Upper lobe of left lung (tissue), 6 donors: ENCODE results near the gene PTPRN2. TPM values are rescaled to one million over a fixed set of nuclear protein-coding genes. Genes with fewer than 3 reads are reported as not detected.
A peak's percentile ranks its signal among the peaks of the same experiment; 100 is the strongest.

ENCODE experiments used
- ATAC-seq, 2 donors: fragments of 200-7000 bp; cut with Tn5 transposase; one replicate each; pipeline ENCODE4 v1.9.1; 2022; ENCODE audit warnings: mild to moderate bottlenecking in 2 of 2, moderate library complexity in 2 of 2; ENCODE audit not compliant: low FRiP score in 2 of 2
- DNase-seq, 2 donors: peaks; one replicate each; pipeline ENCODE4 v3.0.0-alpha.2; 2019 to 2020
- H3K27ac ChIP-seq, 4 donors: fragments of 200-600 bp; sonication (generic); one replicate each; pipeline ENCODE4 v1.5.1; 2016 to 2019
- H3K27me3 ChIP-seq, 4 donors: fragments of 200-600 bp; sonication (generic); one replicate each; pipeline ENCODE4 v1.5.1; 2017 to 2019
- H3K36me3 ChIP-seq, 4 donors: fragments of 200-600 bp; sonication (generic); one replicate each; pipeline ENCODE4 v1.5.1; 2016 to 2019
- H3K4me1 ChIP-seq, 4 donors: fragments of 200-600 bp; sonication (generic); one replicate each; pipeline ENCODE4 v1.5.1; 2018 to 2019
- H3K4me3 ChIP-seq, 4 donors: fragments of 200-600 bp; sonication (generic); one replicate each; pipeline ENCODE4 v1.5.1; 2017 to 2019; ENCODE audit warnings: mild to moderate bottlenecking in 2 of 4, moderate library complexity in 1 of 4
- H3K9me3 ChIP-seq, 4 donors: fragments of 200-600 bp; sonication (generic); one replicate each; pipeline ENCODE4 v1.5.1; 2018 to 2019
- CTCF ChIP-seq, 6 experiments: fragments of 450-650 bp in 4 of 6; fragments of 200-600 bp in 2 of 6; sonication (generic) in 2 of 6; IDR thresholded peaks; one replicate each; pipeline ENCODE4 v1.5.1; 2016 to 2019; ENCODE audit warnings: antibody characterized with exemption in 6 of 6
- EP300 ChIP-seq, 4 donors: sonication (generic); formaldehyde crosslinking; IDR thresholded peaks; one replicate each; pipeline ENCODE4 v1.5.1; 2017; ENCODE audit warnings: antibody characterized with exemption in 4 of 4, control low read depth in 2 of 4
- POLR2A ChIP-seq, 4 donors: fragments of 450-650 bp; IDR thresholded peaks; one replicate each; pipeline ENCODE4 v1.5.1; 2016 to 2017; ENCODE audit warnings: antibody characterized with exemption in 4 of 4, mild to moderate bottlenecking in 2 of 4
- POLR2AphosphoS5 ChIP-seq, 2 donors: sonication (generic); formaldehyde crosslinking; IDR thresholded peaks; one replicate each; pipeline ENCODE4 v1.5.1; 2017; ENCODE audit warnings: antibody characterized with exemption in 2 of 2
- WGBS, 2 donors: methylation state at CpG; one replicate each; pipeline ENCODE4 v1.1.5; 2017 to 2018; 5-methylcytosine and 5-hydroxymethylcytosine counted together
- total RNA-seq, 6 donors: library from RNA; depleted of rRNA in 4 of 6; stranded (reverse); fragments of >200 nt in 4 of 6; gene quantifications; one replicate each; pipeline versions ENCODE4 v1.1.0 to v1.2.1, GENCODE V29; 2016 to 2021
- donor health status: DM: no; HTN: no; CAD: no; lungs with moderate emphysema.
- donor health status: DM: no; HTN: yes; CAD: no; lungs with severe emphysema.

The PTPRN2 gene
- total RNA-seq, 6 donors from 2014 or later, result 3.3 to 7.9 (median 5.2) TPM

GRCh38 chr7:158467562-158467961 lies 120.1 kb downstream of the PTPRN2 start:
- Histone ChIP-seq H3K27me3 (no peaks in the 10 kb centered on the region), H3K4me1 (no peaks in the 10 kb centered on the region), H3K9me3 (no peaks in the 10 kb centered on the region), H3K4me3 (no peak overlapping the region), H3K27ac (no peak overlapping the region), H3K36me3 (no peaks in the 10 kb centered on the region)
- TF ChIP-seq POLR2AphosphoS5 (IDR thresholded peaks at IDR 0.05), result no peak
- TF ChIP-seq EP300 (IDR thresholded peaks at IDR 0.05), result no peak
- TF ChIP-seq CTCF (IDR thresholded peaks at IDR 0.05), result no peak
- TF ChIP-seq POLR2A (IDR thresholded peaks at IDR 0.05), result no peak
- no peak for ATAC-seq
- DNase-seq, result no peak
- 66 to 74% methylated on average over 6 to 7 of the region's 7 CpGs for WGBS, 2 donors

DNA sequence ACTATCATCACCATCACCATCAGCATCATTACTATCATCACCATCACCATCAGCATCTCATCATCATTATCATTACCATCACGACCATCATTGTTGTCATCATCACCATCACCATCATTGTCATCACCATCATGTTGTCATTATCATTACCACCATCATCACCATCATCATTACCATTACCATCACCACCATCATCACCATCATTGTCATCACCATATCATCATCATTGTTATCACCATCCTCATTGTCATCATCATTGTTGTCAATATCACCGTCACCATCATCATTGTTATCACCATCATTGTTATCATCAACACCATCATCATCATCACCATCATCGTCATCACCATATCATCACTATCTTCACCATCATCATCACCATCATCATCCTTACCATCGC lies 124.3 kb downstream of the PTPRN2 start:
- no peak for DNase-seq
- Histone ChIP-seq H3K27me3 (no peaks in the 10 kb centered on the region), H3K9me3 (no peaks in the 10 kb centered on the region), H3K4me1 (no peaks in the 10 kb centered on the region), H3K4me3 (no peak overlapping the region), H3K36me3 (no peaks in the 10 kb centered on the region), H3K27ac (no peak overlapping the region)
- ATAC-seq, result no peak
- 88 to 89% methylated on average over 4 of the region's 4 CpGs for WGBS, 2 donors
- TF ChIP-seq POLR2AphosphoS5 (IDR thresholded peaks at IDR 0.05), result no peak

- Histone ChIP-seq H3K4me3 (no peak overlapping the region), H3K27me3 (no peaks in the 10 kb centered on the region), H3K36me3 (no peaks in the 10 kb centered on the region), H3K9me3 (no peaks in the 10 kb centered on the region), H3K27ac (no peak overlapping the region), H3K4me1 (no peaks in the 10 kb centered on the region)
- WGBS, 2 donors, result 86 to 88% methylated on average over 11 of the region's 11 CpGs
- peak in 1 of 2 donors; percentile 44 for DNase-seq
- peak in 1 of 2 donors; percentile 53 for ATAC-seq
- TF ChIP-seq EP300 (IDR thresholded peaks at IDR 0.05) (no peak), POLR2AphosphoS5 (IDR thresholded peaks at IDR 0.05) (no peak), POLR2A (IDR thresholded peaks at IDR 0.05) (no peak), CTCF (IDR thresholded peaks at IDR 0.05) (no peak)
Observed at GRCh38 chr7:158461824-158462223, 125.8 kb downstream of the PTPRN2 start.

- Histone ChIP-seq H3K27me3 (no peaks in the 10 kb centered on the region), H3K27ac (no peak overlapping the region), H3K9me3 (no peaks in the 10 kb centered on the region), H3K4me3 (no peak overlapping the region), H3K36me3 (no peaks in the 10 kb centered on the region), H3K4me1 (no peaks in the 10 kb centered on the region)
- DNase-seq (no peak), ATAC-seq (no peak)
- WGBS, 2 donors, result 87 to 95% methylated on average over 5 to 6 of the region's 6 CpGs
- no peak for TF ChIP-seq CTCF (IDR thresholded peaks at IDR 0.05)
Observed at GRCh38 chr7:158460665-158461064, 127.0 kb downstream of the PTPRN2 start.

GRCh38 chr7:158458716-158459282 lies 128.8 kb downstream of the PTPRN2 start:
- WGBS, 2 donors, result 74 to 77% methylated on average over 6 to 13 of the region's 13 CpGs

More at GRCh38 chr7:158458716-158459282, 128.8 kb downstream of the PTPRN2 start:
- Histone ChIP-seq H3K27ac (no peak overlapping the region), H3K4me1 (no peaks in the 10 kb centered on the region), H3K36me3 (no peaks in the 10 kb centered on the region), H3K4me3 (no peak overlapping the region), H3K27me3 (no peaks in the 10 kb centered on the region), H3K9me3 (no peaks in the 10 kb centered on the region)
- DNase-seq (peak in 1 of 2 donors; percentile 41), ATAC-seq (peak in 1 of 2 donors; percentile 37)
- TF ChIP-seq CTCF (IDR thresholded peaks at IDR 0.05) (no peak), POLR2AphosphoS5 (IDR thresholded peaks at IDR 0.05) (no peak), POLR2A (IDR thresholded peaks at IDR 0.05) (no peak), EP300 (IDR thresholded peaks at IDR 0.05) (no peak)
